ENCODE measurements around the gene CD93.
A peak's percentile ranks its signal among the peaks of the same experiment; 100 is the strongest.

The CD93 gene, protein sequence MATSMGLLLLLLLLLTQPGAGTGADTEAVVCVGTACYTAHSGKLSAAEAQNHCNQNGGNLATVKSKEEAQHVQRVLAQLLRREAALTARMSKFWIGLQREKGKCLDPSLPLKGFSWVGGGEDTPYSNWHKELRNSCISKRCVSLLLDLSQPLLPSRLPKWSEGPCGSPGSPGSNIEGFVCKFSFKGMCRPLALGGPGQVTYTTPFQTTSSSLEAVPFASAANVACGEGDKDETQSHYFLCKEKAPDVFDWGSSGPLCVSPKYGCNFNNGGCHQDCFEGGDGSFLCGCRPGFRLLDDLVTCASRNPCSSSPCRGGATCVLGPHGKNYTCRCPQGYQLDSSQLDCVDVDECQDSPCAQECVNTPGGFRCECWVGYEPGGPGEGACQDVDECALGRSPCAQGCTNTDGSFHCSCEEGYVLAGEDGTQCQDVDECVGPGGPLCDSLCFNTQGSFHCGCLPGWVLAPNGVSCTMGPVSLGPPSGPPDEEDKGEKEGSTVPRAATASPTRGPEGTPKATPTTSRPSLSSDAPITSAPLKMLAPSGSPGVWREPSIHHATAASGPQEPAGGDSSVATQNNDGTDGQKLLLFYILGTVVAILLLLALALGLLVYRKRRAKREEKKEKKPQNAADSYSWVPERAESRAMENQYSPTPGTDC

DNA sequence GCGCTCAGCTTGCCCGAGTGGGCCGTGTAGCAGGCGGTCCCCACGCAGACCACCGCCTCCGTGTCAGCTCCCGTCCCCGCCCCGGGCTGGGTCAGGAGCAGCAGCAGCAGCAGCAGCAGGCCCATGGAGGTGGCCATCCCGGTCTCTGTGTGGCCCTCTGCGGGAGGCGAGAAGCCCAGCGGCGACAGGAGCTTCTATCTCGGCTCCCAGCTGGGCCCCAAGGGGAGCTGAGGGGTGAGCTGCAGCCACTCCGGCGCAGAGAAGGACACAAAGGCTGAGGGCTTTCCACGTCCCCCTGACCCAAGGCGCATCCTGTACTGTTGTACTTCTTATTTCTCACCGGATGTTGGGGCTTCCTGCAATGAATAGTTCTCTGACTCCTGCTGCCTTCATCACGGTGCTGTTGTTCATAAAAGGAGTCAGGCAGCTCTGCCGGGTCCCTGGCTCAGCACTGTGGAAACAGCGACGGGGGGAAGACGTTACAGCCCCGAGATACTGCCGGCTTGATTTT is at the start of gene CD93:
Gene CD93 (minus strand): TSS at position 269 of the 511 bp plus-strand sequence. CDS start 132 bp downstream, at position 137.
- no peak for DNase-seq

DNA sequence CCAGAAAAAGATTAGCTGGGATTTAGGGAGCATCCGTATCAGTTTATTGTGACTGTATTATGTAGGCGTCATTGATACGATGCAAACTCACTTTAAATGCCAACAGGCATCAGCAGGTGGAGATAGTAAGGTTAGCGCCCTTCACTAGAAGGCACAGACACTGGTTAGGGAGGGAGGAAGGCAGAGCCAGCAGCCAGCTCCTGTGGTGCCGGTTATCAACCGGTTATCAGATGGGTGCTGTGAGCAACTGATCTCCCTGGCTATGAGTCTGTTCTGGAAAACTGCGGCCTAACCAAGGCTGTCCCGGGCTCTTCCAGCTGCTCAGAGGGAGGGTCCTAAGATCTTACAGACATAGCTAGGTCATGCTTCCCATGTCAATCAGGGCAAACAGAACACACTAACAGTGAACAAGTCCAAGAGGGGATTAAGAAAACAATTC is 47.5 kb upstream of the CD93 start:
- no peak for DNase-seq

DNA sequence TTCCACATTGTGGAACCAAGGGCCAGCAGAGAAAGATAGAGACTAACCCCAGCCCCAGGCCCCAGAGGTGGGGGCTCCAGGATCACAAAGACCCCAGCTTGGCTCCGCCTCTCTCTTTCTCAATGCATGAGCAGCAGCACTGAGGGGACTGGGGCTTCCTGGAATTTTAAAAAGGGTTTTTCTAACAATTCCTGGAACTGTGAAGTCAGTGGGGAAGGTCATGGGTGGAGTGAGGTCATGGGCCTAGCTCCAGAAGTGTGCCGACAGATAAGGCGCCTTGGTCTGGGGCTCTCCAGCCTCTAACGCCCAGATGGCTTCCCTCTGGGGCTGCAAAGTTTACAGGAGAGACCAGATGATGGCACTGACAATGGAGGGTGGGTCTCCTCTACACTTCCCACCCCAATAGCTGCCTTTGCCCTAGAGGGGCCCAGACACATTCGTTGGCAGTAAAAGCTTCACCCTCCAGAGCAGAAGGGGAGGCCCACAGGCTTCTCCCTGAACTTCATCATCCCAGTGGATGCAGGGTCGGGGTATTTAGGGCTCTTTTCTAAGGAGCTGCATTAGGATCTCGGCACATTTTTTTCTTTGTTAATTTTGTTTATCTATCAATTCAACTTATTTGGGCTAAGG is 46.9 kb upstream of the CD93 start:
- DNase-seq = no peak

DNA sequence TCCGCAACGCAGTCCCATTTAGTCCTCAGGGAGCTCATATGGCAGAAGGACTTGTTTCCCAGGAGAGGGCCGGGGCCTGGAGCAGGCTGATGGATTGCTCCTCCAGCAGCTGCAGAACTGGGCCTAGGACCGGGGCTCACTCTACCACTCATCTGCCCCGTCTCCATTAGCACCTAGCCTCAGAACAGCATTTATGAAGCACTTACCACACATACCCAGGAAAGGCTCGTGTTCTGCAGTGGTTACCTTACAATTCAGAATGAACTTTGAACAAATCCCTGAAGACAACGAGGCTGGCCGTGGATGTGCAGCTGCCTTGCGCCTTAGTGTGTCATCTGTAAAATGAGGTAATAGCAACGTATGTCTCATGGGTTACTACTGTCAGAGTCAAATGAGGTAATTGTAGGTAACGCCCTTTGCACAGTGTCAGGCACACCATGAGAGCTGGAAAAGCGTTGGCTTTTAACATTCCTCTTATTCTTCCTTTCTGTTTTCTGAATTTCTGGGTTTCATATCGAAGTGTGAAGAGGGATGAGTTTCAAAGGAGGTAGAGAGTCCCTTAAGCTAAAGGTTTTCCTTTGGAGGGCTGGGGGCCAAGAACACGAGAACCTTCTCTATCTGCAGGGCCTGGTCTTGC is 46.3 kb upstream of the CD93 start:
- DNase-seq = no peak

DNA sequence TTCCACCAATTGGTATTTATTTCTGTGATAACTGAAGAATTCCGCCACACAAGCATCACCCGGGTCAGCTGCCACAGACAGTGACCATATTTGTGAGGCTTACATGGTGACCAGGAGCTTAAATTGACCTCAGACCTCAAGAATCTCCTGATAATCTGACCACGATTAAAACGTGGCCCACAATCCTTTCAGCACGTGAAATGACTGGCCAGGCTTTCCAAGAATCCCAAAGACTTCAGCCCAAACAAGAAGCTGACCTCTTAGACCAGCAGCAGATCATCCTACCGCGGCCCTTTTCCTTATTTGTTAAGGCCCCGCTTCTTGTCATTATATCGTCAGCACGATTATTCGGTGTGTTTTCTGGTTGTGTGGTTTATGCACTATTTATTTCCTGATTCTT is 45.6 kb upstream of the CD93 start:
- no peak for DNase-seq

DNA sequence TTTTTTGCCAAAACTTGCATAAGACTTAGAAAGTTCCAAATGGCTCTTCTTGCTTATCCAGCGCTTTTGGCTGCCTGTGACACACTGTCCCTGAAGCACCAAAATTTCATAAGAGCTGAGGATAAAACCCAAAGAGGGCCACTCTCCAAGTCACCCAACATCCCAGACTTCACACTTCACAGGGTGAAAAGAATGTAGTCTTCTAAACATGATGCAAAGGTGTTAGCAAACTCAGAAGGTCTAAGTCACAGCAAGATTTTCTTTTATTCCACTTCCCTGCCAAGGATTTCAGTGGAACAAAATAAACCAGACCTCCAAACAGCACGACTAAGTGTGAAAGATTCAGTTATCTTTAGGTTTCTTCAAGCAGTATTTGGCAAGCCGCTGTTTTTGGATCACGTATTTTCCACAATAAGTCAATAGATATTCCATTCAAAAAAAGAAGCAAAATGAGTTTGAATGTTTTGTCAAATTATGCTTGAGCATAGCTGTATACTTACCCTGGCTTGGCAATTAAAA is 44.6 kb upstream of the CD93 start:
- DNase-seq = no peak

DNA sequence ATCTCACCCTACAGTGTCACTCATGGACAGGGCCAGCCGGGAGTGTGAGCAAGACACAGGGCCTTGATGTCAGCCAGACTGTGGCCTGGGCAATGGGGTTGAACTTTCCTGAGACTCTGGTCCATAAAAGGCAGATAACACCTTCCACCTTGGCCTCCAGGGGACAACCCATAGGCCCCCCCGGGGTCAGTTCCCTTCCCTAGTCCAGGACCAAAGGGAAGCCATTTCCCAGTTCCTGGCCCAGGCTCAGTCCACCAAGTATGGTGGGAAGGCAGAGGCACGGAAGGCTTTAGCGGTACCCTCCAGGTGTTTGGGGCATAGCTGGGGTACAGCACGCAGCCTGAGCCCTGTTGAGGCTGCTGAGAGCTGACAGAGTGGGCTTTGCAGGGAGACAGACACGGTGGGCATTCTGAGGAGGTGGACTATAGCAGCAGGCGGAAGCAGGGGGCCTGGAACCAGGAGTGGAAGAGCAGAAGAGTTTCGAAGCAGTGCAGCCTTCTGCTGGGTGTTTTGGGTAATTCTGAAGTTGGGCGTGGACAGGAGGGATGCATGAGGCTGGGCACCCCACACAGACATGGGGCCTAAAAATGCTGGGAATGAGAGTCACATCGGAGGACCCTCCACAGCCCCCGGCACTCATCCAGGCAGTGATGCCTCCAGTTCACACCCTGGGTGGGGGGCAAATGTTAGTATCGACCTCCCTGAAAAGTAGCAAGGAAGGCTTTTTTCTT is 43.9 kb upstream of the CD93 start:
- DNase-seq = no peak

DNA sequence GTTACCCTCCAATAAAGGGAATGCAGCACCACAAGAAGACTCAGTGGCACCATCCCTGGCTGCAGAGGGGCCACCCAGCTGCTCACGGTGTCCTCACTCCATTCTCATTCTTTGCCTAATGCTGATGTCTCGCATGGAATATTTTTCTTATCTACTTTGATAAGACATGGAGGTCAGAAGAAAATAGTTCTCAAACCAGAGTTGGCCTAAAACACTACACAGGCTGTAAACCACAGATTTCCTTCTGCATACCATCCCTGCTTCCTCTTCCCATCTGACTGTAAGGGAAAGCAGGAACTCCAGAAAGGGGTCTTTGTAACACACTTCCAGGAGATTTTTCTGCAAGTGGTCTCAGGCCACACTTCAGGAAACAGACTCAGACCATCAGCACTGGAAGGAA is 43.1 kb upstream of the CD93 start:
- DNase-seq = no peak

DNA sequence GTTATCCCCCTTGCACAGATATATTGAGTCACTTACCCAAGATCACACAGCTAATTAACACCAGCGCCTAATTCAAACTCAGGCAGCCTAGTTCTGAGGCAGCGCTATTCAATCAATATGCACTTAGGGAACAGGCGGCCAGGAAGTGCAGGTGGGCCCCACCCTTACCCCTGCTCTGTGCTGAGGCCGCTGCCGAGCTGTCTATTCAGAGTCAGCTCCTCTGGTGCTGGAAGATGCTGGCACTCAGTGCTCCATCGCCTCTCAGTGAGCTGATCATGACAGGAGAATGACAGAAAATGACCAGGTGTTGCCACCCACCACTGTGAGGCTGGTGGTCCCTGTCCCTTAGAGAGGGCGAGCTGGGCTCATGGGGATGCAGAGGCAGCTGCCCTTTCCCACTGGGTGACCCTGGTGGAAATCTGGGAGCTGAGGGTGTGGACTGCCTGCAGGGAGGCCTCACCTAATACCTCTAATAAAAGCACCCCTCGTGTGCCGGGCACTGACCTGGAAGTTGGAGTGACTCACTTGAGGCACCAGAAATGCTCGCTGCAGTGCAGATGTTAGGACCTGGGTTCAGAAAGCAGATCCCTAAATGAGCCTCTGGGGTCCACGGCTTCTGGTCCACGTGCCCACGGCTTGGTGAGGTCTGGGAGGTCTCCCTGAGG is 42.5 kb upstream of the CD93 start:
- no peak for DNase-seq

DNA sequence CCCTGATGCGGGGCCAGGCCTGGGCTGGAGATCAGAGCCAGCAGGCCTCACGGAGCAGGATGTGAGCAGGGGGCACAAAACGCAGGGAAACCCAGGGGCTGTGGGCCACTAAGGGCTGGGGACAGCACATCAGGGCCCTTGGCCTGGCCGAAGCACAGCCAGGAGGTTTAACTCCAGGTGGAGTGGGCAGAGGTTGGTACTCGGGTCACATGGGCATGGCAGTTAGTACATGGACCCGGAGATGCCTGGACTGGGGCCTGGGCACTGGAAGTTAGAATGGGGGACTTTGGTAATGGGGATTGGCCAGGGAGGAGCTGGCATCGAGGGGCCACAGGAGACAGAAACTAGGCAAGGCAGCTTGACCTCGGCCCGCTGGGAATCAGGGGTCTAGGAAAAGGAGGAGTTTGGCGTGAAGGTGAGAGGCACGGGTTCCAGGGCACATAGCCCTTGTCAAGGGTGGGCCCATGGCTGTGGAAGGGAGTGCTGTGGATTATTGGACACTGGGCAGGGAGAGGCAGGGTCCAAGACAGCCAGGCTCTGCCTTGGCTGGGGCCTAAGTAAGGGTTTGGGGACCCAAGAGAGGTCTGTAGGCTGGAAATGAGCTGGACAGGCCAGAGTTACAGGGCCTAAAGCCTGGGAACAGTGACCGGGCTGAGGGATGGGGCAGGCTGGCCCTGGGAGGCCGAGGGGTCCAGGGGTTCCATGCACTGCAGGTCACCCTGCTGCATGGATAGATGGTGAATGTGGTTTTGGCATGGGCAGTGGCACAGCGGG is 41.6 kb upstream of the CD93 start:
- no peak for DNase-seq

DNA sequence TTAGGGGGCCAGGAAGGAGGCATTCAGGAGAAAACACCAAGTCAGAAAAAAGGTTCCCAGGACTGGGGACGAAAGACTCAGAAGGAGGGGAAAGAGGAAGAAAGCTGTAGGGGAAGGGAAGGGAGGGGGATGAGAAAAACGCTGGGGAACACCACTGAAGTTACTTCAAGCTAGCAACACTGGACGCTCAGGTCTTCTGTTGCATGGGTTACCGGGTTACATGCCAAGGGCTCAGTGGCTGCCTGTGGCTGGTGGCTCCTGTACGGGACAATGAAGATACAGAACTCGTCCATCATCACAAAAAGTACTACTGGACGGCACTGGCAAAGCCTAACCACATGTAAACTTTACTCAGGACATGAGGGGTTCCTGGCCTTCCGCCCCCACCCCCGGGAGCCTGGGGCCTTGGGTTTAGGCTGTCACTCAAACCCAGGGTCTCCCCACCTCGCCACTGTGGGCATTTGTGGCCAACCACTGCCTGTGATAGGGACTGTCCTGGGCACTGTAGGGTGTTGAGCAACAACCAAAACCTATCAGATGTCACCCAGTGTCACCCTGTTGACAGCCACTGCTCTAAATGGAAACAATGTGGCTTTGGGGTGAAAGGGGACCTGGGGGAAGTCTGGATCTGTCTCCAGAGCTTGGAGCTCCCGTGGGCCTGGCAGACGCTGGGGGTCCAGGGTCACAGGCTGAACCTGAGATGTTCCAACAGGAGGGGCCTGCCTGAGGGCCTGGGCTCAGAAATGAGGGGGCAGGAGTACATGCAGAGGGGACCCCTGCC is 40.3 kb upstream of the CD93 start:
- no peak for DNase-seq

DNA sequence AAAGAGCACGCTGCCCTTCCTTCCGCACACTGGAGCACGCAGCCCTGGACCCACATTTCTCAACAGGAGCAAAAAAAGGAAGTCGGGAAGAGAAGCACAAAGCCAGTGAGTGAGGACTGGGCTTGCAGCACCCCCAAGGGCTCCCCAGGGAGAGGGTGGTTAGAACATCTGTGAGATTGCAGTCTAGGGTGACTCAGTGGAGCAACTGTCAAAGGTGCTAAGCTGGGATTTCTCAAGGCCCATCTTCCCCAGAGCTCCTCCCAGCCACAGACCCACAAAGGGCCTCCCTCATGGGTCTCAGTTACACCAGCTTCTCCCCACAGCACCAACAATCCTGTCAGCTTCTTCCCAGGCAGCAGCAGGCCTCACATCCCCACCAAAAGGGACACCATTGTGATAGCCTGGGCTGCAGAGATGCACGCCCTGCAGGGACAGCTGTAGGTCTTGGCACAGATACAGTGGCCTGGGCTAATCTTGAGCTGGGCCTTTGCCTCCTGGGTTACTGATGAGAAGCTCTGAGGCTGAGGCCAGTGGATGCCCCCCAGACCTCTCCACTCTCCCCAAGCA is 39.6 kb upstream of the CD93 start:
- peak in 30 of 56 donors; percentile 10 to 62 (median 37) for DNase-seq

DNA sequence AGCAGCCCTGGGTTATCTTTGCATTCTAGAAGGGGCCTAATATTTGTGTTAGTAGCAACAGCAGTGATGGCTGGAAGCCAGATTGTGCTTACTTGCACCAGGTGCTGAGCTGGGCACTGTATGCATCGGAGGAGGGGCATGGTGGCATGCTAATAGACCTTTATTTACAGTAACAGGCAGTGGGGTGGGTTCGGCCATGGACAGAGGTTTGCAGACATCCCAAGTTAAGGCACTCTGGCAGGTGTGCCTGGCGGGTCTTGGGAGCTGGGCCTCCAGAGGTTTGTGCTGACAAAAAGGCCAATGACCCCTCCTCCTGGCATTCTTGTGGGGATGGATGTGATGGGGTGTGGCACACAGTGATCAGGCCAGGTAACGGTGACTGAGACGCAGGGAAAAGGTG is 39.0 kb upstream of the CD93 start:
- no peak for DNase-seq

DNA sequence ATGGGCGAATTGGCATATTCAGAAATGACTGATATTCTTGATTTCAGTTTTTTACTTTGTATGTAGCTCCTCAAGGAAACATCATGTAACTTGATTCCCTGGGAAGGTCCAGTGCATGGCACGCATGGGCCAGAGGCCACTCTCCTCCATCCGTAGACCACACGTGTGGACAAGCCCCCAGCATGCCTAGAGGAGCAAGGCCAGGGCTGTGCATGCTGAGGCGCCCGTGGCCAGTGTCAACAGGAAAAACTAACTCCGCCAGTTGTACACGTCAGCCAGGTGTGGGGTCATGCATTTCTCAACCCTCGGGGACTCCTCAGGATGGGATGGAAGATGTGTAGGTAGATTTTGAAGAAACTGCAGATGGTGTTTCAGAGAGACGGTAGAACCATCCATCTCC is 37.8 kb upstream of the CD93 start:
- DNase-seq = no peak

DNA sequence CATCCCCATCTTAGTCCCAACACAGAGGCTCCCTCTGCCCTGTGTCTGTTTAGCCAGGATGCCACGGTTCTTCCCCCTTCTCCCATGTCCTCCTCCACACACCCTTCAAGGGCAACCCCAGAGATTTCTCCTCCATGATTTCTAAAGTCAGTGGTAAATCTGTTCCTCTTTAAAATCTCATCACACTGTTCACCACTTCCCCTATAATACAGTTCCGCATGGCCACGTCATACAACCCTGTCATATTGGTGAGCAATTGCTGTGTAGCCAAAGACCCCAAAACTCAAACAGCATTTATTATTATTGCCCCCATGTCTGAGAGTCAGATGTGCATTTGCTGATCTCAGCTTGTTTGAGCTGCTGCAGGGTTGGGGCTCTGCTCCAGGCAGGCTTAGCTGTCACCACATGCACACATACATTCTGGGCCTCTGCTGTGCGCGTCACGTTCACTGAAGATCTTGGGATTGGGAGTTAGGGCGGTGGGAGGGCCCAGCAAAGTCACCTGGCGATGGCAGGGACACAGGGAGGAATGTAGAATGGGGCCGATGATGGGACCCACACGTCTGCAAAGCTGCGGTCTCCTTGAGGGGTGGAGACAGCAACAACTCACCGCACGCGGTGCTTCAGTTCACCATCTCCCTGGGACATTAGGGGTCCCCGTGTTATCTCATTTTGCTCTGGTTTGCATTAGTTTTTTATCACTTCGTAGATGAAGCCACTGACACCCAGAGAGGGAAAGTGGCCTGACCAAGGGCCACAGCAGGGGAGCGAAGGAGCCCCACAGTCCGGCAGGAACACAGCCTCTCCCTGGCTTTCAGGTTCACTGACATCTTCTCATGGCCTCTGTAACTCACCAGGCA is 36.9 kb upstream of the CD93 start:
- no peak for DNase-seq

DNA sequence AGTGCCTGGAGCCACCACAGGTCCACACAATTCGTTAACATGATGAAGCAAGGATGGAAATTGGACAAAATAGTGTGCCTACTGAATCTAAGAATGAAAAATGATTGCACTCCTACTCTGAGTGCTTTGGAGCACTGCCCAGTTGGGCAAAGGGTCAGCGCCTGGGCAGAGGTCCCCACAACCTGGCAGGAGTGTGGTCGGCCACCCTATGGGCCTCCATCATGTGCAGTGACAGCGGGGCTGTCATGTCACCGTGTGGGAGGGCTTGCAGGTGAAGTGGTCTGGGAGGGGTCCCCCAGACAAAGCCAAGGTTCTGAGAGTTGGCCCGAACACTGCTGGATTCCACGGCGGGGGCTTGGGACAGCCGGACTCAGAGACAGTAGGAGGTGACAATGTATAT is 36.2 kb upstream of the CD93 start:
- DNase-seq = no peak

DNA sequence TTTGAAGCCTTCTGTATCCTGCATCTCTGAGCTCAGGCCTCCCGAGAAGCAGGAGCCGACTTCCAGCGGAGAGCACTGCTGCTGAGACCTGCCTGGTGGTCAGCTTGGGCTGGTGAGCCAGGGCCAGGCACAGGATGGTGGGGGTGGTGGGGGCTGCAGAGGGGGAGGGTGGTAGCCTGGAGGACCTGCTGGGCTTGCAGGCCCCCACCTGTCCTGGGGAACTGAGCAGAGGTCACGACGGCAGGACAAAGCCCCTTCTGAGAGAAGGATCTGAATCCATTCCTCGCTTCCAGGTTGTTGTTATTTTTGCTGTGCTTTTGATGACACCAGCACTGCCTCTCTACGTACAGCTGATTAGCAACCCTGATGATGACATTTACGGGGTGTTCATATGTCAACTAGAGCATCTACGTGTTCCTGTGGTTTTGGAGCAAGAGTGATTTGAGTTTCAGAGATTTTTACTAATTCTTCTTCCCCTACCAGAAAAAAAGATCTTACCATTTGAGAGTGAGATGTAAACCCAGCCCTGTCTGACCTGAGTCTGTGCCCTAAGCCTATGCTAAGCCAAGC is 35.7 kb upstream of the CD93 start:
- DNase-seq = no peak

Data from nucleus accumbens (tissue), 56 donors.